SK-MEL-5 (cell line): ENCODE data around the gene DLX1. TPM values are rescaled to one million over a fixed set of nuclear protein-coding genes. Genes with fewer than 3 reads are reported as not detected.
"Not testable (repeated sequence)": the region's sequence is repeated elsewhere in the genome, so short reads cannot be mapped to it uniquely, and the experiment has no call there.

Source experiments
- DNase-seq: peaks from one replicate; pipeline ENCODE4 v3.0.0-alpha.2; 2016; ENCODE audit warnings: low read depth, low spot score
- in situ Hi-C: cut with HindIII; loops from 2 replicates; pipeline ENCODE4 v1.10.0; 2016; ENCODE audit warnings: low sequenced_read_pairs, high pct_unique_total_duplicates, low pct_unique_long_range_greater_than_20kb
- total RNA-seq: library from RNA; depleted of rRNA; stranded (reverse); fragments of >200 nt; shearing (Covaris generic); gene quantifications from 2 replicates; pipeline ENCODE4 v1.2.3, GENCODE V29; 2014

The DLX1 gene
- total RNA-seq, 1 experiment from 2014 or later = 3.6 TPM

- in situ Hi-C loops = no loop called here
- peak; percentile 17 for DNase-seq
These were observed 16.6 kb downstream of the DLX1 start for GRCh38 chr2:172101821-172102390.

GRCh38 chr2:172102391-172103359, 17.4 kb downstream of the DLX1 start, which contains the start of gene DLX2:
Gene DLX2 (minus strand): TSS chr2:172102900. CDS start chr2:172102538, 362 bp downstream.
- peak; percentile 91 for DNase-seq
- in situ Hi-C loops = no loop called here

GRCh38 chr2:172103471-172104272, 18.4 kb downstream of the DLX1 start:
- in situ Hi-C loops = no loop called here
- DNase-seq = peak; percentile 88

- DNase-seq = no peak
- in situ Hi-C loops = no loop called here
These were observed 20.3 kb downstream of the DLX1 start for GRCh38 chr2:172105471-172106107.

- peak; percentile 76 for DNase-seq
- in situ Hi-C loops = no loop called here
These were observed 21.0 kb downstream of the DLX1 start for GRCh38 chr2:172106108-172106961.

- DNase-seq = no peak
- in situ Hi-C loops = no loop called here
These were observed 22.6 kb downstream of the DLX1 start for GRCh38 chr2:172107690-172108586.

GRCh38 chr2:172108587-172108930, 23.3 kb downstream of the DLX1 start:
- no peak for DNase-seq
- in situ Hi-C loops = no loop called here

GRCh38 chr2:172109256-172109987, 24.1 kb downstream of the DLX1 start:
- no peak for DNase-seq
- in situ Hi-C loops = no loop called here

- in situ Hi-C loops = no loop called here
- DNase-seq = no peak
These were observed 24.9 kb downstream of the DLX1 start for GRCh38 chr2:172109988-172110811.

- in situ Hi-C loops = no loop called here
- peak; percentile 62 for DNase-seq
These were observed 28.3 kb downstream of the DLX1 start for GRCh38 chr2:172113617-172114016.

GRCh38 chr2:172114176-172114575, 28.9 kb downstream of the DLX1 start:
- DNase-seq, in situ Hi-C loops: not testable (repeated sequence)

- in situ Hi-C loops = no loop called here
- no peak for DNase-seq
These were observed 29.3 kb downstream of the DLX1 start for GRCh38 chr2:172114579-172114978.

GRCh38 chr2:172116107-172116506, 30.8 kb downstream of the DLX1 start:
- in situ Hi-C loops = no loop called here
- no peak for DNase-seq

GRCh38 chr2:172119089-172119488, 33.8 kb downstream of the DLX1 start:
- in situ Hi-C loops = no loop called here

GRCh38 chr2:172120118-172120517, 34.8 kb downstream of the DLX1 start:
- in situ Hi-C loops = no loop called here
- DNase-seq = no peak

More at GRCh38 chr2:172119089-172119488, 33.8 kb downstream of the DLX1 start:
- peak; percentile 77 for DNase-seq
